Stimulated activated naive CD8-positive, alpha-beta T cell treated with anti-CD3 and anti-CD28 coated beads, Interleukin-15, Interleukin-2, amounts not matched to agents 100 ng/mL and 50 ng/mL, for 24 hours (primary cell): ENCODE measurements around the gene NPVF.

ENCODE experiments used
- H3K27ac Mint-ChIP-seq: one replicate; pipeline ENCODE4 v1.8.0; 2021; ENCODE audit warnings: mild to moderate bottlenecking, mixed read lengths
- H3K27me3 Mint-ChIP-seq: one replicate; pipeline ENCODE4 v1.8.0; 2021; ENCODE audit warnings: mixed read lengths
- H3K36me3 Mint-ChIP-seq: one replicate; pipeline ENCODE4 v1.8.0; 2021; ENCODE audit warnings: low read depth, mixed read lengths
- H3K4me1 Mint-ChIP-seq: one replicate; pipeline ENCODE4 v1.8.0; 2021; ENCODE audit warnings: low read depth, mixed read lengths
- H3K4me3 Mint-ChIP-seq: one replicate; pipeline ENCODE4 v1.8.0; 2021; ENCODE audit warnings: mild to moderate bottlenecking, mixed read lengths
- H3K9me3 Mint-ChIP-seq: one replicate; pipeline ENCODE4 v1.8.0; 2021; ENCODE audit warnings: mixed read lengths

NPVF gene

DNA sequence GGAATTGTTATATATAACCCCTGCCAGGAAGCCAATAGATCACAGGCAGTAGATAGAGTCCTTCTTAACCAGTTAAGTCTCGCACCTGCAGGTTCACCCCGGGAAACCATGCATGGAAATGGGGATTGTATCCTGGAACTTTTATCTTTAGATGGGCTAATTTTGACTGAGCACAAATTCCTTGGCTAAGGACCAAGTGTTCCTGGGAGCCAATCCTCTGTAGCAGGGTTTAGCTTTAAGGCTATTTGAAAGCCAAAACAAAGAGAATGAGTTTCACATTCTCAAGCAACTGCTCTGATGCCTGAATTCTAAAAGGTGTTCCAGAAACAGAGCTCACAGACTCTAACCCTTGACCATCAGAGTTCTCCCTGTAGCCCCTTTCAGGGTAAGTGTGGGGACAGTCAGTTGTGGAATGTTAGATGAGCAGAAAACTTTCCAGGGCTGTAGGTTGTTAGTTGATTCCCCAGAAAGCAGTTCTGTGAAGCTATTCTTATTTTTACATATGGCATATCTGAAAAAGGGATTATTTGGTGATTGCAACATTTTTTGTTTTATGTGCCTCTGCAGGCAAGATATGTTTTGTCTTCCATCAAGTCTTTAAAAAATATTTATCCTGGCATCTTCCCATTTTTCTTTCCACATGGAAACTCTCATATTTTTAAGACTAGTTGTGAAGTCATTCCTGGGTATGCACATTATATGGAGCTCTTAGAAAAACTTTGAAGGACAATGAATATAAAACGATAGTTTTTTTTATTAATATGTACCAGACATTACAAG is 16.2 kb upstream of the NPVF start:
- Mint-ChIP-seq H3K4me3 (no peak overlapping the region), H3K36me3 (no peaks in the 10 kb centered on the region), H3K27me3 (peaks cover 20% of the 10 kb centered on the region), H3K9me3 (no peaks in the 10 kb centered on the region), H3K27ac (no peak overlapping the region), H3K4me1 (no peaks in the 10 kb centered on the region)

DNA sequence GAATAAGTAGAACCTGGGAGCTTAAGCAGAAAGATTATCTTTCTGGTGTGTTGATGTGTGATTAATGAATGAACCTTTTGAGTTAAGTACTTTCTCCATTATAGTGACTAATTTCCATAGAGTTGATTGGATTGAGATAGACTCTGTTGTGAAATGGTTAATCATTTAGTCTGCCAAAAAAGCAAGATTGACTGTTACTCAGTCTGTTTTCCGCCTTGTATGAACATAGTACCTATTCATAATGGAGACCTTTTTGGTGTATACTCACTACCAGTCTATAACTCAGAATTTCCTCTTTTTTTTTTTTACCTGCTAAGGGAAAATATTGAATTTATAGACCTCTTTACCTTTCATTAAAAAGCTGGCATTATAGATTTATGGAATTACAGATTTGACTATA is 14.4 kb upstream of the NPVF start:
- Mint-ChIP-seq H3K27me3 (peaks cover 17% of the 10 kb centered on the region), H3K27ac (no peak overlapping the region), H3K9me3 (no peaks in the 10 kb centered on the region), H3K4me3 (no peak overlapping the region), H3K36me3 (no peaks in the 10 kb centered on the region), H3K4me1 (no peaks in the 10 kb centered on the region)

DNA sequence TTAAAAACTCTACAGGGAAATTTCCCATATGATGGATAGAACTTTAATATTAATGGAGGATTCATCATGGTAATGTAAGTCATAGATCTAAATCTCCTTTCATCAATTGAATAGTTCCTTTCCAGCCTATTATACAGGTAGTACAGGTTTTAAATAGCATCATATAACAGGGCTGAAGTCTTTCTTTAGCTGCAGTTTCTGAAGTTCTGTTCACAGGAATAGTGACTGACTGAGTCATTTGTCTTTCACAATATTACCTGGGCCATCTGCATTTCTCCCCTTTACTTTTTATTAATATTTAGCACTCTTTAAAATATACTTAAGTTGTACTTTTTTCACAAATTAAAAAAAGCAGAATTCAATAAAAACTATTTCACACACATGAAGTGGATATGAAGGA is 12.6 kb upstream of the NPVF start:
- Mint-ChIP-seq H3K4me1 (no peaks in the 10 kb centered on the region), H3K27ac (no peak overlapping the region), H3K4me3 (no peak overlapping the region), H3K36me3 (no peaks in the 10 kb centered on the region), H3K9me3 (no peaks in the 10 kb centered on the region), H3K27me3 (peaks cover 17% of the 10 kb centered on the region)

DNA sequence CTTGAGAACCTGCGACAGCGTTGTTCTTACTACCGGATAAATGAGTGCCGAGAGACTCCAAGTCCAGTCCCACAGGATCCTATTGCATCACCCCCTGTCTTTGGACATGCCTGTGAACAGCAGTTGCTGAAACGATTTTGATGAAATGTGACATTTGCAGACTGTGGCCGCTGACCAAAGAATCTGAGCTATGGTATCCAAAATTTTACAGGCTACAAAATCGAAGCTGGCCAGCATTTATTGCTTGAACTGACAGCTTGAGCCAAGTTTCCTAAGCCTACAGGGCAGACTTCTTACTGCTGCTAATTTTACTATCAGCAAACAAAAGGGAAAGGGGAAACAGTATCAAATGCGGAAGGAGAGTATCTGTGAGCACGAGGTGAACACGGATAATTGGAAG is 12.1 kb upstream of the NPVF start:
- Mint-ChIP-seq H3K36me3 (no peaks in the 10 kb centered on the region), H3K27me3 (peaks cover 17% of the 10 kb centered on the region), H3K9me3 (no peaks in the 10 kb centered on the region), H3K4me1 (no peaks in the 10 kb centered on the region), H3K27ac (no peak overlapping the region), H3K4me3 (no peak overlapping the region)

DNA sequence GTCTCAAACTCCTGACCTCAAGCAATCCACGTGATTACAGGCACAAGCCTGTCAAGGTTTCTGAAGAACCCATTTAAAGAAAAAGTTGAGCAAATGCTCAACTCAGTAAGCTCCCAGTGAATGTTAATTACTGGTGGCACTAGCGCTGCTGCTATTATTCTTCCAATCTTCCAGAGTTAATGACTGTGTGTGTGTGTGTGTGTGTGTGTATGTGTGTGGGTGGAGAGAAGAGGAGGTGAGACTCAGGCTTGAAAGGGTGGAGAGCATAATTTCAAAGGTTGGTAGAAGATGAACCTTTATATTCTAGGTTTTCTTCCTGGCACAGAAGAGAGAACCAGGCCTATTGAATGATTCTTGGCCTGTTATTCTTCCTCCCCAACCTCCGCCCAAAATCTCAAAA is 11.6 kb upstream of the NPVF start:
- H3K27me3 Mint-ChIP-seq: peaks cover 17% of the 10 kb centered on the region
- no peaks in the 10 kb centered on the region for H3K4me1 Mint-ChIP-seq
- no peak overlapping the region for H3K4me3 Mint-ChIP-seq
- no peak overlapping the region for H3K27ac Mint-ChIP-seq
- H3K9me3 Mint-ChIP-seq: no peaks in the 10 kb centered on the region
- no peaks in the 10 kb centered on the region for H3K36me3 Mint-ChIP-seq

DNA sequence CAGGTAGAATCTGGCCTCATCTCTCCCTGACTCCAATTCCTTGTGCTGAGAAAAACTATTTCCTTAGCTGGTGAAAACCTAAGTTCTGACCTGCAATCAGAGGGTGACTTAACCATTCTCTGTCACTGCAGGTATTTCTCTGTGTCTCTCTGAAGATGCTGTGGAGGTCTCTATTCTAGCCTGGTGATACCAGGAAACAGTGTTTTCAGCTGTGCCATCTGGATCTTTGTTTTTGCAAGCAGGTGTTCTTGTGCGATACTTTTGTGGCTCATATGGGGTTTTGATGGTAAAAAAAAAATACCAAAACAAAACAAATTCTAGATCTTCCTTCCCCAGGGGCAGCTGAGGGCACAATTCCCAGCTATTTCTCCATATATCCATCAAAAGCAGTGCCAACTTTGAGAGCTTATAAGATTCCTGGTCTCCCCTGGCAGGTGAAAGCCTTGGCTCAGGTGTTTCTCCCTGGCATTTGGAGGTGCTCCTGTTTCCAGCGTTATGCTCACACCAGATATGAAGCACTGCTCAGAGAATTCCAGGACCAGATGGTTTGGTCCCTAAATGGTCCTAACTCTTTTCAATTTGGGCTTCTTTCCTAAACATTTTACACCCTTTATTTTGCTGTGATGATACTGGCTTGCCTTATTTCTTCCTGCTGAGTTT is 9.9 kb upstream of the NPVF start:
- no peak overlapping the region for H3K4me3 Mint-ChIP-seq
- H3K9me3 Mint-ChIP-seq: no peaks in the 10 kb centered on the region
- no peaks in the 10 kb centered on the region for H3K36me3 Mint-ChIP-seq
- H3K27ac Mint-ChIP-seq: no peak overlapping the region
- no peaks in the 10 kb centered on the region for H3K4me1 Mint-ChIP-seq
- peaks cover 9% of the 10 kb centered on the region for H3K27me3 Mint-ChIP-seq

DNA sequence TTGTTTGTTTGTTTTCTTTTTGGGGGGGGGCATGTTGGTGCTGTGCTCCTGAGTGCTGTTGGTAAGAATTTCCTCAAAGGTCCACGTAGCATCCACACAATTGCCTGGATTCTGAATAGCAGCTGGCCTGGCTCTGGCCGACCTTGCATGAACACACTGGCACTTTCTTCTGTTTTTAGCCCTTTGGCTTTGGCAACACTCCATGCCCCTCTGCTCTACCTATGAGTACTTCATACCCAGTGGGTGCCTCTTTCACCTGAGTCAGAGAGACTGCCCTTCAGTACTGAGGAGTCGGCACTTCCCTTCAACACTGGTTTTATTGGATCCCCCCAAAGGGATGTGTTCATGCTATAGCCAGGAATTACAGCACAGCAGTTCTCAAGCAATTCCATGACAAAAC is 7.2 kb upstream of the NPVF start:
- H3K27ac Mint-ChIP-seq: no peak overlapping the region
- no peaks in the 10 kb centered on the region for H3K4me1 Mint-ChIP-seq
- no peaks in the 10 kb centered on the region for H3K9me3 Mint-ChIP-seq
- H3K4me3 Mint-ChIP-seq: no peak overlapping the region
- no peaks in the 10 kb centered on the region for H3K36me3 Mint-ChIP-seq
- peaks cover 23% of the 10 kb centered on the region for H3K27me3 Mint-ChIP-seq

DNA sequence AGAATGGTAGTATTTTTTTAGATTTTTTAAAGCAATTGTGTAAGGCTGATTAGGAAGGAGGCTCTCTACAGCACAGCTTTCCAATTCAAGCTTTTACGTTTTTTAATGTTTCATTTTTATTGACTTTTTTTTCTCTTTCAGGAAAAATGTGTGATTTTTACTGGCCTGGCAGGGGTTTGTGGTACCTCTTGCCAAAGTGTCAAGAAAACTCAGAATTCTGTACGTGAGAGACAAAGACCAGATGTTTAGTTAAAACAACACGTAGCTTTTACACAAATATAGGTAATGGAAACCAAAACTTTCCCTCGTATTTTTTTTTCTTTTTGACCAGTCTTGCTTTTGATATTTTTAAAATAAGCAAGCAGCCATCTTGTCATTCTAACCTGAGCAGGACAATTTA is 6.0 kb upstream of the NPVF start:
- Mint-ChIP-seq H3K27ac (no peak overlapping the region), H3K4me1 (no peaks in the 10 kb centered on the region), H3K9me3 (no peaks in the 10 kb centered on the region), H3K27me3 (peaks cover 25% of the 10 kb centered on the region), H3K36me3 (no peaks in the 10 kb centered on the region), H3K4me3 (no peak overlapping the region)

DNA sequence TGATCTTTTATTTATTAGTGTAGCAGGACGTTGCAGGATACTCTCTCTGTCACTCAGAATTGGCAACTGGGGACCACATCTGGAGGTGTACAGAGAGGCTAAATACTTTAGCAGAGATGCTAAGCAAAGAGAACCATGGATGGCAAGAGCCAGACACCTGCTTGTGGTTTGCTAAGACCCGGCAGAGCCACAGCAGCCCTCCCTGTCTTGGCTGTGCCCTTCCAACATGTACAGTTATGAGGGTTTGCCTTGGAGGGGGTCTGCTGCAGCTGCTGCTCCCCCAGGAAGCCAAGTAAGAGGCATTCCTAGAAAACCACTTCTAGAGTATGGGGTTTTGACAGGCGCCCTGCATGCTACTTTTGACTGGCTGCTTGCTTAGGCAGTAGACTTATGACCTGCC is 5.1 kb downstream of the NPVF start:
- H3K27ac Mint-ChIP-seq: no peak overlapping the region
- no peaks in the 10 kb centered on the region for H3K36me3 Mint-ChIP-seq
- H3K9me3 Mint-ChIP-seq: no peaks in the 10 kb centered on the region
- no peak overlapping the region for H3K4me3 Mint-ChIP-seq
- H3K27me3 Mint-ChIP-seq: peaks cover 20% of the 10 kb centered on the region
- H3K4me1 Mint-ChIP-seq: no peaks in the 10 kb centered on the region

DNA sequence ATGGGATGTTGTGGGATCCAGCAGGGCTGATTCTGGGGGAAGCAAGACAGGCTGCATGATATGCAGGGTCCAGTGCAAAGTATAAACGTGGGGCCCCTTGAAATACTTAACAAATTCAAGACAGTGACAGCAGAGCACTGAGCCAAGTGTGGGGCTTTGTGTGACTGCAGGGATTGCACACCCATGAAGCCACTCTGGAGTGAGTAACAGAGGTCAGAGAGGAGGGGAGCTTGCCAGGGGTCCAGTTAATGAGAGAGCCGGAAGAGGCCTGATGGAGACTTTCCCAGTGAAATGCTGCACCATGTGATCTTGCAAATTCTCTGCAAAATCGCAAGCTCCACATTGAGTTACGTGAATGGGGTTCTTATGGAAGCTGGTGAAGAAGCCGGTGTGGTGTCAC is 5.6 kb downstream of the NPVF start:
- peaks cover 20% of the 10 kb centered on the region for H3K27me3 Mint-ChIP-seq

DNA sequence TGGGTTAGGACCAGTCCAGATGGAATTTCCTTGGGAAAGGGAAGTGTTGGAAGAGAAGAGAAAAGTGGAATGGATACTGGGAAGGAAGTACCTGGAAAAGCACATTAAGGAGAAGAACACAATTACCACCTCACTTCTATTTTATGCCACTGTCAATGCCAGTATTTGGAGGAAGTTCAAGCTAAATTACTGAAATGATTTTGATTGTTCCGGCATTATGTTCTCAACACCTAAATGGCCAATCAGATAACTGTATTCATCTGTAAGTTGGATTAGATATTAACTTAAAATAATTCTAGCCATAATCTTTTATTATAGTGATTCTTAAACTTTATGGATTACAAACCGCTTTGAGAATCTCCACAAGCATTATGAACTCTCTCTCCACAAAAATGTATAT is 7.3 kb downstream of the NPVF start:
- Mint-ChIP-seq H3K27ac (no peak overlapping the region), H3K4me3 (no peak overlapping the region), H3K4me1 (no peaks in the 10 kb centered on the region), H3K9me3 (no peaks in the 10 kb centered on the region), H3K27me3 (peaks cover 19% of the 10 kb centered on the region), H3K36me3 (no peaks in the 10 kb centered on the region)

More for the DNA sequence above, 5.6 kb downstream of the NPVF start:
- Mint-ChIP-seq H3K27ac (no peak overlapping the region), H3K9me3 (no peaks in the 10 kb centered on the region), H3K4me3 (no peak overlapping the region), H3K36me3 (no peaks in the 10 kb centered on the region), H3K4me1 (no peaks in the 10 kb centered on the region)

DNA sequence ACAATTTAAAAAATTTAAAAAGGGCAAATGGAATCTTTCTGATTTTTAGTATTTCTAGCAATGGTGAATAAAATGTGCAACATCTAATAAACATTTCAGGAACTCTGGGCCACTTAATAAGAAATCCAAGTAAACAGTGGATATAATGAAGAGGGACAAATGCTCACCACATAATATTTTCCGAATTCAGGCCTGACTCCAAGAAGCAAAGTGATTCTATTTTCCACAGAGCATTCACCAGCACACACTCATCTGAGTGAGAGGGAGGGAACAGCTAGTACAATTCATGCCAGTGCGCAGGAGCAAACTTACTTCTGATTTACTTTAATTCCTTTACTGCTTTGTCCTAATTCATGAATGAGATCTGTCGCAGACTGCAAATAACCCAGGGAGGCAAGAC is 10.1 kb downstream of the NPVF start:
- H3K4me1 Mint-ChIP-seq: no peaks in the 10 kb centered on the region
- no peaks in the 10 kb centered on the region for H3K9me3 Mint-ChIP-seq
- no peak overlapping the region for H3K4me3 Mint-ChIP-seq
- H3K27ac Mint-ChIP-seq: no peak overlapping the region
- peaks cover 27% of the 10 kb centered on the region for H3K27me3 Mint-ChIP-seq
- H3K36me3 Mint-ChIP-seq: no peaks in the 10 kb centered on the region

DNA sequence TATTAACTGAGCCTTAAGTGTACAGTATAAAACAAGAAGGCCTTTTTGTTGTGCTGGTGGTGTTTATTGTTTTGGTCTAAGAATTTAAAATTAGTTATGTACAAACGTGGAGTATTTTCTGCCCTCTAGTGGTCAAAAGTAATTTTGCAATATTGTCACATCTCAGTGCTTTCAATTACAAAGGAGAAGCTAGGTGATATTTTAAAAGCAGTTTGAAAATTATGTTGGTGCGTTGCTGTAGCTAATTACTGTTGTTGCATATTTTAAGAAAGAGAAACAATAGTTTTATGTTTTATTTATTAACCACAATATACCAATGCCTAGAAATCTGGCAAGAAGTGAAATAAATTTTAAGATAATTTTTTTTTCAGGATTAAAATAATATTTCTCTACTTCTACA is 11.4 kb downstream of the NPVF start:
- H3K4me1 Mint-ChIP-seq: no peaks in the 10 kb centered on the region
- H3K4me3 Mint-ChIP-seq: no peak overlapping the region
- H3K9me3 Mint-ChIP-seq: no peaks in the 10 kb centered on the region
- no peaks in the 10 kb centered on the region for H3K36me3 Mint-ChIP-seq
- H3K27ac Mint-ChIP-seq: no peak overlapping the region
- peaks cover 21% of the 10 kb centered on the region for H3K27me3 Mint-ChIP-seq

DNA sequence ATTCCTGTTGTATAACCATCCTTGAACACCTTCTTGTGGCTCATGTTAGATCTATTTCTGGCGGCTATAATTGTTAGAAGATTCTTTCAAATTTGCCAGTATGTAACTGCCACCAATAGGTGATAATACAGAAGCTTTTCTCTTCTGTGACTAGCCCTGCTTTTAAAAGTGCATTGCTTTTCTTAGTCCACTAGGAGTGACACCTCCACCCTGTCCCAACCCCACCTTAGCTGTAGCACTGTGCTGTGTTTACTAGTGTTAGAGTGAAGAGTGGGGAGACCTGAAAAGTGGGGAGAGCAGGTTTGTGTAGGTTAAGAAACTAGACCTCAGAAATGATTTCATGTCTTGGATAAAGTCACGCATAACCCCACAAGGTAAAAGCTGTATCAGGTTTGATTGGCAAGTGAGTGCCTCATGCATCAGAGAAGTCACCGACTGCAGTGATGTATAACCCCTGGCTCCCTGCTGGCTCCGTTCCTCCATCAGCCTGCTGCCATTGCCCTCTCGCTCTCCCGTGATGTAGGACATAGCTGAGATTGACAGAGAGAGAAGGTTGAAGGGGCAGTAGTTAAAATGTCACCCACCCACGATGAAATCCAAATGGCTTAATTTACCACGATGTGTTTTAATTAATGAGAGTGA is 12.5 kb downstream of the NPVF start:
- Mint-ChIP-seq H3K27me3 (peaks cover 18% of the 10 kb centered on the region), H3K9me3 (no peaks in the 10 kb centered on the region), H3K4me3 (no peak overlapping the region), H3K4me1 (no peaks in the 10 kb centered on the region), H3K27ac (no peak overlapping the region), H3K36me3 (no peaks in the 10 kb centered on the region)

DNA sequence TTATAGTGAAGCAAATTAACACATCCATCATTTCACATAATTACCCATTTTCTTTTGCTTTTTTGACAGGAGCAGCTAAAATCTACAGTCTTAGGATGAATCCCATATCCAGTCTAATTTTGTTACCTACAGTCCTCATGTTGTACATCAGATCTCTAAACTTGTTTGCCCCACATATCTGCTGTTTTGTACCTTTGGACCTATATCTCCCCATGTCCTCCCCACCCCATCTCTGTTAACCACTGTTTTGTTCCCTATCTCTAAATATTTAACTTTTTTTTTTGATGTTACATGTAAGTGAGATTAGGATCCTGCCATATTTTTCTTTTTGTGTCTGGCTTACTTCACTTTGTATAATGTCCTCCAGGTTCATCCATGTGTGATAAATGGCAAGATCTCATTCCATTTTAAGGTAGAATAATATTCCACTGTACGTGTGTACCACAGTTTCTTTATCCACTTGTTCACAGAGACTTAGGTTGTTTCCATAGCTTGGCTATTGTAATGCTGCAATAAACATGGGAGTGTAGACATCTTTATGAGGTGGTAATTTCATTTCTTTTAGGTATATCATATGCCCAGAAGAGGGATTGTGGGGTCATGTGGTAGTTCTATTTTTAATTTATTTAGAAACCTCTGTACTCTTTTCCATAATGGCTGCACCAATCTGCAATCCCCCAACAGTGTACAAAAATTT is 19.6 kb downstream of the NPVF start:
- H3K4me3 Mint-ChIP-seq: no peak overlapping the region
- no peak overlapping the region for H3K27ac Mint-ChIP-seq
- no peaks in the 10 kb centered on the region for H3K9me3 Mint-ChIP-seq
- H3K4me1 Mint-ChIP-seq: no peaks in the 10 kb centered on the region
- no peaks in the 10 kb centered on the region for H3K36me3 Mint-ChIP-seq
- H3K27me3 Mint-ChIP-seq: peaks cover 40% of the 10 kb centered on the region
